ENCODE results near the gene PARP16.
"Not testable (repeated sequence)": the region's sequence is repeated elsewhere in the genome, so short reads cannot be mapped to it uniquely, and the experiment has no call there.

The PARP16 gene

GRCh38 chr15:65275104-65275727, 11.5 kb downstream of the PARP16 start:
- DNase-seq, result no peak

- DNase-seq, result not testable (repeated sequence)
Measured at GRCh38 chr15:65270811-65271545, 15.7 kb downstream of the PARP16 start.

GRCh38 chr15:65268411-65268810, 18.3 kb downstream of the PARP16 start:
- no peak for DNase-seq

- no peak for DNase-seq
Measured at GRCh38 chr15:65266469-65266868, 20.2 kb downstream of the PARP16 start.

GRCh38 chr15:65264863-65265430, 21.7 kb downstream of the PARP16 start:
- DNase-seq, result no peak

- no peak for DNase-seq
Measured at GRCh38 chr15:65263313-65263712, 23.4 kb downstream of the PARP16 start.

GRCh38 chr15:65260968-65261367, 25.7 kb downstream of the PARP16 start:
- DNase-seq, result no peak

GRCh38 chr15:65259367-65259797, 27.3 kb downstream of the PARP16 start:
- DNase-seq, result no peak

- DNase-seq, result no peak
Measured at GRCh38 chr15:65258375-65259262, 28.1 kb downstream of the PARP16 start.

GRCh38 chr15:65255486-65256140, 31.1 kb downstream of the PARP16 start:
- no peak for DNase-seq

- no peak for DNase-seq
Measured at GRCh38 chr15:65254758-65255157, 31.9 kb downstream of the PARP16 start.

GRCh38 chr15:65254356-65254755, 32.3 kb downstream of the PARP16 start:
- DNase-seq, result no peak

- peak; percentile 78 for DNase-seq
Measured at GRCh38 chr15:65249641-65250040, 37.0 kb downstream of the PARP16 start.

GRCh38 chr15:65248511-65249255, 38.0 kb downstream of the PARP16 start:
- DNase-seq, result no peak

- no peak for DNase-seq
Measured at GRCh38 chr15:65246939-65247338, 39.7 kb downstream of the PARP16 start.

- no peak for DNase-seq
Measured at GRCh38 chr15:65246026-65246714, 40.5 kb downstream of the PARP16 start.

GRCh38 chr15:65245096-65245856, 41.4 kb downstream of the PARP16 start:
- no peak for DNase-seq

GRCh38 chr15:65244638-65245037, 42.0 kb downstream of the PARP16 start:
- DNase-seq, result no peak

- not testable (repeated sequence) for DNase-seq
Measured at GRCh38 chr15:65236443-65236842, 50.2 kb downstream of the PARP16 start.

GRCh38 chr15:65233696-65234095, 53.0 kb downstream of the PARP16 start:
- DNase-seq, result no peak

Data from stimulated activated CD4-positive, alpha-beta T cell treated with anti-CD3 and anti-CD28 coated beads, Interleukin-4, amount 100 ng/mL, for 24 hours (primary cell).